Measurements from ENCODE around the gene PCSK6.

Gene PCSK6

DNA sequence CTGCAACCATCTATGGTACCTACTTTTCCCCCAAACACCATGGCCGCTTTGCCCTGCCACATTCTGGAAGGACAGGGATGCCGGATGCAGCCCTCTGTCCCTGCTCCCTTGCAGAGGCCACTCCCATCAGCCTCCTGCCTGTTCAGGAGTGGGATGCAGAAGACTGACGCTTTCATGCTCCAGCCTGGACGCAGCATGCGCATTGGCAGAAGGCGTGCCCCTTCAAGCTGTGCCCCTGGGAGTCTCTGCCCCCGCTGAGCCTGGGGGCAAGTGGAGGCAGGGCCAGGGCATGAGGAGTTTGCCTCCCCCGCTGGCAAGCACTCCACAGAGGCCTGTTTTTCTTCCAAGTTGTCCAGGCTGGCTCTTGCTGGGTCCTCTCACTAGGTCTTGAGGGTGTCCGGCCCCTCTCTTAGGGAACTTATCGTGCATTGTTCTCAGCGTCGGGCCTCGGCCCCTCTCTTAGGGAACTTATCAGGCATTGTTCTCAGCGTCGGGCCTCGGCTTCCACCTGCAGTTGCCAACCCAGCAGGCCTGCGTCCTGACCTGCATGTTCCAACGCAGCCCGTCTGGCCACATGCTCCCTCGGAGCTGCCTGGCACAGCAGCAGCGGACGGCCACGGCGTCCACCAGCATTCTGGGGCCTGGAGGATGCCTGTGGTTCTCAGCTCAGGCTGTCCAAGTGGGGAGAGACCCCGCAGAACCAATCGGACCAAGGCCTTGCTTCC lies 179.9 kb downstream of the PCSK6 start:
- DNase-seq (ENCODE audit: extremely low read depth, insufficient read length): no peak
- TF ChIP-seq, protein P1, sequence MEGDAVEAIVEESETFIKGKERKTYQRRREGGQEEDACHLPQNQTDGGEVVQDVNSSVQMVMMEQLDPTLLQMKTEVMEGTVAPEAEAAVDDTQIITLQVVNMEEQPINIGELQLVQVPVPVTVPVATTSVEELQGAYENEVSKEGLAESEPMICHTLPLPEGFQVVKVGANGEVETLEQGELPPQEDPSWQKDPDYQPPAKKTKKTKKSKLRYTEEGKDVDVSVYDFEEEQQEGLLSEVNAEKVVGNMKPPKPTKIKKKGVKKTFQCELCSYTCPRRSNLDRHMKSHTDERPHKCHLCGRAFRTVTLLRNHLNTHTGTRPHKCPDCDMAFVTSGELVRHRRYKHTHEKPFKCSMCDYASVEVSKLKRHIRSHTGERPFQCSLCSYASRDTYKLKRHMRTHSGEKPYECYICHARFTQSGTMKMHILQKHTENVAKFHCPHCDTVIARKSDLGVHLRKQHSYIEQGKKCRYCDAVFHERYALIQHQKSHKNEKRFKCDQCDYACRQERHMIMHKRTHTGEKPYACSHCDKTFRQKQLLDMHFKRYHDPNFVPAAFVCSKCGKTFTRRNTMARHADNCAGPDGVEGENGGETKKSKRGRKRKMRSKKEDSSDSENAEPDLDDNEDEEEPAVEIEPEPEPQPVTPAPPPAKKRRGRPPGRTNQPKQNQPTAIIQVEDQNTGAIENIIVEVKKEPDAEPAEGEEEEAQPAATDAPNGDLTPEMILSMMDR (IDR thresholded peaks at IDR 0.05; ENCODE audit: insufficient read depth, low read length, poor library complexity, severe bottlenecking): no peak
- H3K4me3 ChIP-seq (replicated peaks; ENCODE audit: low read depth, low read length): no peak overlapping the region
- no peaks in the 10 kb centered on the region for H3K27me3 ChIP-seq (replicated peaks; ENCODE audit: control insufficient read depth, insufficient read depth, low read length)
- no peaks in the 10 kb centered on the region for H3K36me3 ChIP-seq (ENCODE audit: control insufficient read depth, insufficient read depth, low read length)

DNA sequence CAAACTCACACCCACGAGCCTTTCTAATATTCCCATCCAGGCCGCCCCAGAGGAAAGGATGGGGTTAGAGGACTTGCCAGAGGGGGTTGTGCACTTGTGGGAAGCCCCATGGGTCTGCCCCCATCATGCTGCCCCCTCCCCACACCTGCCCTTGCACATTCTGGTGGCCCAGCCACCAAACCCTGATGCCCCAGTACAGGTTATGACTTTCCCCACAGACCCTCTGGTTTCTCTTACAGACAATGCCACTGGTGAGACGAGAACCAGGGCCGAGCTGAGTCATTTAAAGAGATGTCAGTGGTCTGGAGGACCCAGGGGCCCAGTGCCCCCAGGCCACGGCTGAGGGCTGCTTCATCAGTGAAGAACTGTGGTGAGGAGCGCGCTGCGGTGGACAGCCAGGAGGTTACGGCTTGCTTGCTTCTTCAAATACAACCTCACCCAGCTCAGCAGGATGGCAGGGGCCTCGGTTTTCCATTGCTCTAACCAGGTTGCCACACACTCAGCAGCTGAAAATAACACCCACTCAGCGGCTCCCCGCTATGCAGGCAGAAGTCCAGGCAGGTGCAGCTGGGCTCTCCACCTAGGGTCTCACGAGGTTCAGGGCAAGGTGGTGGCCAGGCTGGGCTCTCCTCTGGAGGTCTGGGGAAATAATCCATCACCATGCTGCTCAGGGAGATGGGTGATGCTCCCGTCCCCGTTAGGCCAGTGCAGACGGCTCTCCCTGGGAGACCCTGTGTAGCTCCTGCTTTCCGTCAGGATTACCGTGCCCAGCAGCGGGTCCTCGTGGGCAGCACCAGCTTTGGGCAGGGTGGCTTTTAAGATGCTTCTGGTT lies 180.7 kb downstream of the PCSK6 start:
- no peaks in the 10 kb centered on the region for H3K36me3 ChIP-seq (ENCODE audit: control insufficient read depth, insufficient read depth, low read length)
- H3K4me3 ChIP-seq (replicated peaks; ENCODE audit: low read depth, low read length): no peak overlapping the region
- TF ChIP-seq, protein P1 (IDR thresholded peaks at IDR 0.05; ENCODE audit: insufficient read depth, low read length, poor library complexity, severe bottlenecking): no peak
- DNase-seq (ENCODE audit: extremely low read depth, insufficient read length): no peak
- no peaks in the 10 kb centered on the region for H3K27me3 ChIP-seq (replicated peaks; ENCODE audit: control insufficient read depth, insufficient read depth, low read length)

DNA sequence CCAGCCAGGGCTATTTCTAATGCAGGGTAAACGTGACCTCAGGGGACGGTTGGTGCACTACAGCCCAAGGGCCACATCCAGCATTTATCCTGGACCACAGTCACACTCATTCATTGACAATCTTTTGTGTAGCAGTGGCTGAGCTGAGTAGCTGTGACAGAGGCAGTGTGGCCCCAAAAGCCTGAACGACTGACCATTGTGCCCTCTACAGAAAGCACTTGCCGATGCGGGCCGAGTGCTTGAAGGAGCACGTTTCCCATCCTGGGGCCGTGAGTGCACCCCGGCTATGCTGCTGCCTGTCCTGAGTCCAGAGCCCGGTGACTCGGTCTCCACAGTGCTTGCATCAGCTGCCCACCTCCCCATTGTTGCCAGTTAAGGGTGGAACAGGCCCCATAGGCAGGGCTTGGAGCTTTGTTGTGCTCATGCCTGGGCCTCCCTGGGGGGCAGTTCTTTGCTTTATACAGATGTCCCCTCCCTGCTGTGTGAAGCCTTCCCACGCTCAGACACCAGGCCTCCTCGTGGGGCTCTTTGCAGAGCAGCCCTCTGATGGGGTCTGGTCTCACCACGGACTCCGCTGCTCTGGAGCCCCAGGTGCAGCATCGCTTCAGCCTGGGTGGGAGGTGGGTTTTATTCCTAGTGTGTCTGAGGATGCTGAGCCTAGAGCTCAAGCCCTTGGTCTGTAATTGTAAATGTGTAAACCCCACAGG lies 181.5 kb downstream of the PCSK6 start:
- H3K36me3 ChIP-seq (ENCODE audit: control insufficient read depth, insufficient read depth, low read length): no peaks in the 10 kb centered on the region
- TF ChIP-seq, protein P1 (IDR thresholded peaks at IDR 0.05; ENCODE audit: insufficient read depth, low read length, poor library complexity, severe bottlenecking): no peak
- no peak for DNase-seq (ENCODE audit: extremely low read depth, insufficient read length)
- no peaks in the 10 kb centered on the region for H3K27me3 ChIP-seq (replicated peaks; ENCODE audit: control insufficient read depth, insufficient read depth, low read length)
- no peak overlapping the region for H3K4me3 ChIP-seq (replicated peaks; ENCODE audit: low read depth, low read length)

DNA sequence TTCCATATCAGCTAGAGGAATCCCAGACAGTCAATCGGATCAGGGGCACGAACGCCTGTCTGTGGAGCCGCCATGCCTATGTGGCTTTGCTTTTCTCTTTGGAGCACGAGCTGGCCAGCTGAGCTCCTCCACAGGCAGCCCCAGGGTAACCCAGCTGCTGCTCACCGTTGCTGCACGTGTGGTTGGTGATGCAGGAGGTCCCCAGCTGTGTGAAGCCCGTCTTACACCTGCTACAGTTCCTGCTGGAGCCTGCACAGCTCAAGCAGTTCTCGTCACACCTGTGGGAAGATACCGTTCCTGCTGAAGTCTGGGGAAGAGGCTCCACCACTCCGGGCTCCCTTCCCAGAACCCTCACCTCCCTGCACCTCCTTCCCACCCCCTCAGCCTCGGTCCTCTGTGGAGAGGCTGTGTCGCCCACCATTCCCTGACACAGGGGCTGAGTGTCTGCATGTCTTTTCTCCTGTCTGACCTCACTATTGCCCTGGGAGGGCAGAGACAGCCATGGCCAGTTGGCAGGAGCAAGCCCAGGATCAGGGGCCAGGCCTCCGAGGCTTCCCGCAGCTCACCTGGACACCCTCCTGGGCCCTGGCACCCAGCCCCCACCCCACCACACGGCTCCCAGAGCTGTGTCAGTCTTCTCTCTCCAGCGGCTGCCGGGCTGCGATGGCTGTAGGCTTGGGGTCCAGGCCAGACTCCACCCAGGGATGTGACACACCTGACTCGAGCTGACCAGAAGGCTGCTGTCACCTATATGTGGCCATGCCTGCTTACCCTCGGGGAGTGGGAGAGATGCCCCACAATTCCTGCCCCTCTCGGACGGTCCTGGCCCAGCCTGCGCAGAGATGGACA lies 182.2 kb downstream of the PCSK6 start:
- H3K36me3 ChIP-seq (ENCODE audit: control insufficient read depth, insufficient read depth, low read length): no peaks in the 10 kb centered on the region
- no peaks in the 10 kb centered on the region for H3K27me3 ChIP-seq (replicated peaks; ENCODE audit: control insufficient read depth, insufficient read depth, low read length)
- TF ChIP-seq, protein P1 (IDR thresholded peaks at IDR 0.05; ENCODE audit: insufficient read depth, low read length, poor library complexity, severe bottlenecking): no peak
- H3K4me3 ChIP-seq (replicated peaks; ENCODE audit: low read depth, low read length): no peak overlapping the region
- no peak for DNase-seq (ENCODE audit: extremely low read depth, insufficient read length)

DNA sequence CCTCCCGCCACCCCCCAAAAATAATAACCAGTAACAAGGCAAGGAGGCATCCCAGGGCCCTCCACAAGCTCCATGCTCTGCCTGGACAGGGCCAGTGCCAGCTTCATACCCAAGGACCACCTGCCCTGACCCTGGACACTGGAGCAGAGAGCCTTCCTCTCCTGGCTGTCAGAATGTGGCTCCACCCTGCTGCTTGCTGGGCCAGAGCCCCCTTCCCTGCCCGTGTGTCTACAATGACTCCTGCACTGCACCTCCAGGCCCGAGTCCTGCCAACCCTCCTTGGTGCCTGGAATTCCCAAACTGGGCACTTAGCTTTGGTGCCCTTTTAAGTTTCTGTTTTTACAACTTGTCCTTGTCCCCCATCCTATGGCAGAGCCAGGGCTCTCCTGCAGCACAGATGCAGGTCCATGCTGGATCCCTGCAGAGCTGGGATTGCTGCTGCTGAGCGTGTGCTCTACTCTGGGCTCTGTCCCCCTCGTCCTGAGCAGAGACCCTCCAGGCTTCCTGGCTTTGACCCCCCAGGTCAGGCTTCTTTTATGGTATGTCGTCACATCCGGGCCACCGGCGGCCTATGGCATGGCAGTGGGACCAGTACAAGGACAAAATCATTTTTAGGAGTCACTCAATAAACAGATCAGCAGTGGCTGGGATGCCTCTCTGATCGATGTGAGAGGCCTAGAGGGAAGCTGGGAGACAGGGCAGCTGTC lies 183.0 kb downstream of the PCSK6 start:
- TF ChIP-seq, protein P1 (IDR thresholded peaks at IDR 0.05; ENCODE audit: insufficient read depth, low read length, poor library complexity, severe bottlenecking): no peak
- no peak for DNase-seq (ENCODE audit: extremely low read depth, insufficient read length)
- Histone ChIP-seq H3K4me3 (replicated peaks; ENCODE audit: low read depth, low read length) (no peak overlapping the region), H3K27me3 (replicated peaks; ENCODE audit: control insufficient read depth, insufficient read depth, low read length) (no peaks in the 10 kb centered on the region), H3K36me3 (ENCODE audit: control insufficient read depth, insufficient read depth, low read length) (no peaks in the 10 kb centered on the region)

Measured in GM06990 (cell line).